Liver (tissue), 9 donors: Measurements from ENCODE around the gene FAM120AOS. TPM values are rescaled to one million over a fixed set of nuclear protein-coding genes. Genes with fewer than 3 reads are reported as not detected.

Source experiments
- DNase-seq: peaks from one replicate; pipeline ENCODE4 v3.0.0-alpha.2; 2017; ENCODE audit warnings: low spot score
- H3K27ac ChIP-seq, 2 donors: one replicate each; pipeline ENCODE4 v1.7.0; 2013; ENCODE audit warnings: inconsistent platforms in 2 of 2, low read length in 2 of 2, control low read depth in 1 of 2, low read depth in 1 of 2, mild to moderate bottlenecking in 1 of 2
- H3K27me3 ChIP-seq, 4 donors: one replicate each; pipeline versions ENCODE4 v1.6.1 to v1.7.0; 2013; ENCODE audit warnings: low read length in 3 of 4, inconsistent platforms in 1 of 4, mild to moderate bottlenecking in 1 of 4, moderate library complexity in 1 of 4; ENCODE audit not compliant: control insufficient read depth in 4 of 4, insufficient read depth in 4 of 4
- H3K36me3 ChIP-seq, 4 donors: one replicate each; pipeline versions ENCODE4 v1.6.1 to v1.7.0; 2013; ENCODE audit warnings: low read length in 3 of 4, mild to moderate bottlenecking in 3 of 4, low read depth in 1 of 4, moderate library complexity in 1 of 4; ENCODE audit not compliant: control insufficient read depth in 4 of 4, insufficient read depth in 3 of 4
- H3K4me1 ChIP-seq, 4 donors: one replicate each; pipeline versions ENCODE4 v1.6.1 to v1.7.0; 2013; ENCODE audit warnings: low read length in 3 of 4, mild to moderate bottlenecking in 3 of 4, moderate library complexity in 1 of 4; ENCODE audit not compliant: control insufficient read depth in 4 of 4, insufficient read depth in 4 of 4
- H3K4me3 ChIP-seq, 3 donors: one replicate each; pipeline versions ENCODE4 v1.6.1 to v1.7.0; 2013; ENCODE audit warnings: low read length in 3 of 3, control low read depth in 1 of 3, low read depth in 1 of 3, mild to moderate bottlenecking in 1 of 3
- H3K9ac ChIP-seq, 2 donors: one replicate each; pipeline ENCODE4 v1.7.0; 2013; ENCODE audit warnings: low read length in 2 of 2, mild to moderate bottlenecking in 2 of 2, moderate library complexity in 2 of 2, control low read depth in 1 of 2, low read depth in 1 of 2
- H3K9me3 ChIP-seq, 4 donors: one replicate each; pipeline versions ENCODE4 v1.6.1 to v1.7.0; 2013; ENCODE audit warnings: low read length in 3 of 4; ENCODE audit not compliant: control insufficient read depth in 4 of 4
- EGR1 ChIP-seq, 2 donors: IDR thresholded peaks; 2 replicates each; pipeline ENCODE4 v1.6.1; 2016 to 2018; ENCODE audit warnings: antibody characterized with exemption in 2 of 2, low read depth in 2 of 2
- FOXA1 ChIP-seq: IDR thresholded peaks from 2 replicates; pipeline ENCODE4 v1.6.1; 2016; ENCODE audit warnings: antibody characterized with exemption
- FOXA2 ChIP-seq: IDR thresholded peaks from 2 replicates; pipeline ENCODE4 v1.6.1; 2016; ENCODE audit warnings: antibody characterized with exemption
- GABPA ChIP-seq, 2 donors: IDR thresholded peaks in 1 of 2; conservative IDR thresholded peaks in 1 of 2; 2 replicates each; pipeline ENCODE4 v1.6.1; 2016; ENCODE audit warnings: antibody characterized with exemption in 2 of 2, mild to moderate bottlenecking in 1 of 2, moderate library complexity in 1 of 2
- HNF4A ChIP-seq, 2 donors: conservative IDR thresholded peaks; 2 replicates each; pipeline ENCODE4 v1.6.1; 2016; ENCODE audit warnings: antibody characterized with exemption in 2 of 2, mild to moderate bottlenecking in 2 of 2
- HNF4G ChIP-seq: IDR thresholded peaks from 2 replicates; pipeline ENCODE4 v1.6.1; 2016; ENCODE audit warnings: antibody characterized with exemption
- NR2F2 ChIP-seq: IDR thresholded peaks from 2 replicates; pipeline ENCODE4 v1.6.1; 2016; ENCODE audit warnings: antibody characterized with exemption
- RAD21 ChIP-seq, 2 donors: IDR thresholded peaks; 2 replicates each; pipeline ENCODE4 v1.6.1; 2016; ENCODE audit warnings: antibody characterized with exemption in 2 of 2, mild to moderate bottlenecking in 2 of 2
- RXRA ChIP-seq, 2 donors: IDR thresholded peaks; 2 replicates each; pipeline ENCODE4 v1.6.1; 2017 to 2018; ENCODE audit warnings: antibody characterized with exemption in 2 of 2, mild to moderate bottlenecking in 1 of 2
- SP1 ChIP-seq: IDR thresholded peaks from 2 replicates; pipeline ENCODE4 v1.6.1; 2018; ENCODE audit warnings: antibody characterized with exemption, mild to moderate bottlenecking
- TAF1 ChIP-seq: conservative IDR thresholded peaks from 2 replicates; pipeline ENCODE4 v1.6.1; 2016; ENCODE audit warnings: antibody characterized with exemption, mild to moderate bottlenecking
- WGBS: extraction: QIAGEN DNeasy Blood & Tissue Kit; methylation state at CpG from one replicate; pipeline ENCODE4 v1.1.7; 2013; 5-methylcytosine and 5-hydroxymethylcytosine counted together
- polyA plus RNA-seq, 2 donors: library from polyadenylated mRNA; stranded (reverse) in 1 of 2; unstranded in 1 of 2; fragments of 200-250 nt in 1 of 2; fragments of >200 nt in 1 of 2; fragmentation: Nextera tagmentation in 1 of 2; extraction: Ambion mirVana in 1 of 2; gene quantifications; one replicate each; pipeline versions ENCODE4 v1.2.1 to v1.2.3, GENCODE V29; 2013 to 2015
- total RNA-seq, 2 donors: library from RNA; depleted of rRNA; stranded (reverse); fragments of >200 nt; gene quantifications; one replicate each; pipeline ENCODE4 v1.2.3, GENCODE V29; 2014
- TF ChIP-seq, protein P1 (sequence below): fragments of 150-350 bp; IDR thresholded peaks from 2 replicates; pipeline ENCODE4 v1.5.1; 2017; ENCODE audit warnings: improper control_type of control experiment, low read depth, low read length; ENCODE audit not compliant: missing input control
- TF ChIP-seq, protein P2 (sequence below): IDR thresholded peaks from 2 replicates; pipeline ENCODE4 v1.6.1; 2016; ENCODE audit warnings: antibody characterized with exemption
- TF ChIP-seq, protein P3 (sequence below): IDR thresholded peaks from 2 replicates; pipeline ENCODE4 v1.6.1; 2016; ENCODE audit warnings: antibody characterized with exemption, mild to moderate bottlenecking
- TF ChIP-seq, protein P4 (sequence below): IDR thresholded peaks from 2 replicates; pipeline ENCODE4 v1.6.1; 2016; ENCODE audit warnings: antibody characterized with exemption
- TF ChIP-seq, protein P5 (sequence below): IDR thresholded peaks from 2 replicates; pipeline ENCODE4 v1.6.1; 2016; ENCODE audit warnings: antibody characterized with exemption
- donor health status: healthy.
- donor health status: healthy.
- donor health status: healthy.
- donor health status: healthy.
- donor health status: healthy.

The FAM120AOS gene
- total and polyA plus RNA-seq, 4 donors = 16.4 to 25.0 (median 17.3) TPM

DNA sequence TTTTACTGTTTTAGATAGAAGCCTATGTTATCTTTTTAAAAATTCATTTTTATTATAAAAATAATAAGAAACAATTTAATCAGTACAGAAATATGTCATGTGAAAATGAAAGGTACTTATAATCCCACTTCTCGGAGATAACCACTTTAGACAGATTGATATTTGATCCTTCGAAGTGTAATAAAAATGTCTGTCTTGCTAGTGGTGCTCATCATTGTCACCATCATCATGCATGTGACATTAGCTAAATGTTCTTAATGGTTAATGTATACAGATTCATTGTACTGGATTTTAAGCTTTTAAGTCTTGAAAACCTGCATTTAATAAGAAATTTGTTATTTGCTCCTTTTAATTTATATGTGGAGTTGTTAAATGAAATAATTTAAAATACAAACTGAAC, 30.1 kb upstream of the FAM120AOS start:
- no peak for DNase-seq
- H3K27me3 ChIP-seq = no peaks in the 10 kb centered on the region
- no peak overlapping the region for H3K9ac ChIP-seq
- H3K36me3 ChIP-seq = peaks cover 0 to 14% (median 6%) of the 10 kb centered on the region in 4 donors
- no peaks in the 10 kb centered on the region for H3K9me3 ChIP-seq
- H3K4me1 ChIP-seq = peaks cover 0 to 3% (median 0%) of the 10 kb centered on the region in 4 donors
- 97% methylated on average over 2 of the region's 2 CpGs for whole genome bisulfite sequencing
- H3K4me3 ChIP-seq = no peak overlapping the region
- TF ChIP-seq, protein P1, sequence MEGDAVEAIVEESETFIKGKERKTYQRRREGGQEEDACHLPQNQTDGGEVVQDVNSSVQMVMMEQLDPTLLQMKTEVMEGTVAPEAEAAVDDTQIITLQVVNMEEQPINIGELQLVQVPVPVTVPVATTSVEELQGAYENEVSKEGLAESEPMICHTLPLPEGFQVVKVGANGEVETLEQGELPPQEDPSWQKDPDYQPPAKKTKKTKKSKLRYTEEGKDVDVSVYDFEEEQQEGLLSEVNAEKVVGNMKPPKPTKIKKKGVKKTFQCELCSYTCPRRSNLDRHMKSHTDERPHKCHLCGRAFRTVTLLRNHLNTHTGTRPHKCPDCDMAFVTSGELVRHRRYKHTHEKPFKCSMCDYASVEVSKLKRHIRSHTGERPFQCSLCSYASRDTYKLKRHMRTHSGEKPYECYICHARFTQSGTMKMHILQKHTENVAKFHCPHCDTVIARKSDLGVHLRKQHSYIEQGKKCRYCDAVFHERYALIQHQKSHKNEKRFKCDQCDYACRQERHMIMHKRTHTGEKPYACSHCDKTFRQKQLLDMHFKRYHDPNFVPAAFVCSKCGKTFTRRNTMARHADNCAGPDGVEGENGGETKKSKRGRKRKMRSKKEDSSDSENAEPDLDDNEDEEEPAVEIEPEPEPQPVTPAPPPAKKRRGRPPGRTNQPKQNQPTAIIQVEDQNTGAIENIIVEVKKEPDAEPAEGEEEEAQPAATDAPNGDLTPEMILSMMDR = no peak
- TF ChIP-seq GABPA (IDR thresholded peaks at IDR 0.05 in 1 of 2, conservative IDR thresholded peaks at IDR 0.05 in 1 of 2) (no peak), EGR1 (IDR thresholded peaks at IDR 0.05; ENCODE audit: low read depth in 2 of 2) (no peak), FOXA1 (no peak), TAF1 (no peak), HNF4A (conservative IDR thresholded peaks at IDR 0.05) (no peak), RXRA (IDR thresholded peaks at IDR 0.05) (no peak), SP1 (no peak), NR2F2 (no peak), FOXA2 (no peak), RAD21 (IDR thresholded peaks at IDR 0.05) (no peak), HNF4G (no peak)
- TF ChIP-seq, protein P2, sequence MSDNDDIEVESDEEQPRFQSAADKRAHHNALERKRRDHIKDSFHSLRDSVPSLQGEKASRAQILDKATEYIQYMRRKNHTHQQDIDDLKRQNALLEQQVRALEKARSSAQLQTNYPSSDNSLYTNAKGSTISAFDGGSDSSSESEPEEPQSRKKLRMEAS = no peak
- TF ChIP-seq, protein P3, sequence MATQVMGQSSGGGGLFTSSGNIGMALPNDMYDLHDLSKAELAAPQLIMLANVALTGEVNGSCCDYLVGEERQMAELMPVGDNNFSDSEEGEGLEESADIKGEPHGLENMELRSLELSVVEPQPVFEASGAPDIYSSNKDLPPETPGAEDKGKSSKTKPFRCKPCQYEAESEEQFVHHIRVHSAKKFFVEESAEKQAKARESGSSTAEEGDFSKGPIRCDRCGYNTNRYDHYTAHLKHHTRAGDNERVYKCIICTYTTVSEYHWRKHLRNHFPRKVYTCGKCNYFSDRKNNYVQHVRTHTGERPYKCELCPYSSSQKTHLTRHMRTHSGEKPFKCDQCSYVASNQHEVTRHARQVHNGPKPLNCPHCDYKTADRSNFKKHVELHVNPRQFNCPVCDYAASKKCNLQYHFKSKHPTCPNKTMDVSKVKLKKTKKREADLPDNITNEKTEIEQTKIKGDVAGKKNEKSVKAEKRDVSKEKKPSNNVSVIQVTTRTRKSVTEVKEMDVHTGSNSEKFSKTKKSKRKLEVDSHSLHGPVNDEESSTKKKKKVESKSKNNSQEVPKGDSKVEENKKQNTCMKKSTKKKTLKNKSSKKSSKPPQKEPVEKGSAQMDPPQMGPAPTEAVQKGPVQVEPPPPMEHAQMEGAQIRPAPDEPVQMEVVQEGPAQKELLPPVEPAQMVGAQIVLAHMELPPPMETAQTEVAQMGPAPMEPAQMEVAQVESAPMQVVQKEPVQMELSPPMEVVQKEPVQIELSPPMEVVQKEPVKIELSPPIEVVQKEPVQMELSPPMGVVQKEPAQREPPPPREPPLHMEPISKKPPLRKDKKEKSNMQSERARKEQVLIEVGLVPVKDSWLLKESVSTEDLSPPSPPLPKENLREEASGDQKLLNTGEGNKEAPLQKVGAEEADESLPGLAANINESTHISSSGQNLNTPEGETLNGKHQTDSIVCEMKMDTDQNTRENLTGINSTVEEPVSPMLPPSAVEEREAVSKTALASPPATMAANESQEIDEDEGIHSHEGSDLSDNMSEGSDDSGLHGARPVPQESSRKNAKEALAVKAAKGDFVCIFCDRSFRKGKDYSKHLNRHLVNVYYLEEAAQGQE = no peak
- TF ChIP-seq, protein P4, sequence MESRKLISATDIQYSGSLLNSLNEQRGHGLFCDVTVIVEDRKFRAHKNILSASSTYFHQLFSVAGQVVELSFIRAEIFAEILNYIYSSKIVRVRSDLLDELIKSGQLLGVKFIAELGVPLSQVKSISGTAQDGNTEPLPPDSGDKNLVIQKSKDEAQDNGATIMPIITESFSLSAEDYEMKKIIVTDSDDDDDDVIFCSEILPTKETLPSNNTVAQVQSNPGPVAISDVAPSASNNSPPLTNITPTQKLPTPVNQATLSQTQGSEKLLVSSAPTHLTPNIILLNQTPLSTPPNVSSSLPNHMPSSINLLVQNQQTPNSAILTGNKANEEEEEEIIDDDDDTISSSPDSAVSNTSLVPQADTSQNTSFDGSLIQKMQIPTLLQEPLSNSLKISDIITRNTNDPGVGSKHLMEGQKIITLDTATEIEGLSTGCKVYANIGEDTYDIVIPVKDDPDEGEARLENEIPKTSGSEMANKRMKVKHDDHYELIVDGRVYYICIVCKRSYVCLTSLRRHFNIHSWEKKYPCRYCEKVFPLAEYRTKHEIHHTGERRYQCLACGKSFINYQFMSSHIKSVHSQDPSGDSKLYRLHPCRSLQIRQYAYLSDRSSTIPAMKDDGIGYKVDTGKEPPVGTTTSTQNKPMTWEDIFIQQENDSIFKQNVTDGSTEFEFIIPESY = no peak
- TF ChIP-seq, protein P5, sequence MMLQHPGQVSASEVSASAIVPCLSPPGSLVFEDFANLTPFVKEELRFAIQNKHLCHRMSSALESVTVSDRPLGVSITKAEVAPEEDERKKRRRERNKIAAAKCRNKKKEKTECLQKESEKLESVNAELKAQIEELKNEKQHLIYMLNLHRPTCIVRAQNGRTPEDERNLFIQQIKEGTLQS = no peak
- no peak overlapping the region for H3K27ac ChIP-seq
